Keratinocyte (primary cell): ENCODE data around the gene TRIM9.

Experiments
- EZH2 ChIP-seq: IDR thresholded peaks from one replicate; pipeline ENCODE4 v1.6.1; 2012; ENCODE audit warnings: inconsistent platforms, mild to moderate bottlenecking, low read length, moderate library complexity
- TF ChIP-seq, protein P1 (sequence below), 3 experiments: IDR thresholded peaks in 1 of 3; conservative IDR thresholded peaks in 1 of 3; optimal IDR thresholded peaks in 1 of 3; 2 replicates in 2 of 3; 3 replicates in 1 of 3; pipeline versions ENCODE3 to v1.5.1; 2011; ENCODE audit warnings: low read length in 3 of 3, mild to moderate bottlenecking in 3 of 3, moderate library complexity in 2 of 3, control low read depth in 1 of 3, inconsistent platforms in 1 of 3; ENCODE audit not compliant: insufficient read depth in 2 of 3; ENCODE audit errors: extremely low read depth in 1 of 3

DNA sequence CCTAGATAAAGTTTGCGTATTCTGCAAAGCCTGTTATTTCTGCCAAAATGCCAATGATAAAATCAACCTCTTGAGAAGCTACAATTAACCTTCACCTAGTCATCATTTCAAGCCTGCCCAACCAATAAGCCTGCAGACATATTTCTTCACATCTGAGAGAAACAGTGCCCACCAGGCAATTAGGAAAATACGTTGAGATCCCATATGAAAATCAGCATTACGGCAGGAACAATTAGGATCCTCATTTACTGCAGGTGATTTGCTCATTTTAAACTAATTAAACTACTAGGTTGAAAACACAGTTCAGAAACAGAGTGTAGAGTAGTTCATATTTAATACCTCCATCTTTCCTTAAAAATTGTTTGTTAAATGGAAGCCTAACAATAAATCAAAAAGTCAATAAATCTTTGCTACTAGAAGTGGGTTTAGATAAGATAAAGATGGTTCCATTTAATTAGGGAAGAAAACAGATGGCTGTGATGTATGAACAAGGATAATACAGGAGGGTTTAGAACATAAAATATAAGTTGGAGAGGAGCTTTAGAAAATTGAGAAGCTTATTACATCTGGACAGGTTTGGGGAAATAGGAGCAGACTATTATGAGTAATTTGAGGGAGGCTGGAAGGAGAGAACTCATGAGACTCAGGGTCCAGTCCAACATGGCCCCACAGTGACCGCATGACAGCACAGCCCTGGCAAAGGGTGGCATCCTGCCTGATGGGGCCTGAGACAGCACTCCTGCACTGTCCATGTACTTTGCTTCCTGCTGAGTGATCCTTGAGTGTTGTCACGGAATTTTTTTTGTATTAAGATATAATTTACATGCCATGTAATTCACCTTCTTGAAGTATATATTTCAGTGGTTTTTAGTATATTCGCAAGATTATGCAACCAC, 123.8 kb downstream of the TRIM9 start:
- TF ChIP-seq, protein P1, sequence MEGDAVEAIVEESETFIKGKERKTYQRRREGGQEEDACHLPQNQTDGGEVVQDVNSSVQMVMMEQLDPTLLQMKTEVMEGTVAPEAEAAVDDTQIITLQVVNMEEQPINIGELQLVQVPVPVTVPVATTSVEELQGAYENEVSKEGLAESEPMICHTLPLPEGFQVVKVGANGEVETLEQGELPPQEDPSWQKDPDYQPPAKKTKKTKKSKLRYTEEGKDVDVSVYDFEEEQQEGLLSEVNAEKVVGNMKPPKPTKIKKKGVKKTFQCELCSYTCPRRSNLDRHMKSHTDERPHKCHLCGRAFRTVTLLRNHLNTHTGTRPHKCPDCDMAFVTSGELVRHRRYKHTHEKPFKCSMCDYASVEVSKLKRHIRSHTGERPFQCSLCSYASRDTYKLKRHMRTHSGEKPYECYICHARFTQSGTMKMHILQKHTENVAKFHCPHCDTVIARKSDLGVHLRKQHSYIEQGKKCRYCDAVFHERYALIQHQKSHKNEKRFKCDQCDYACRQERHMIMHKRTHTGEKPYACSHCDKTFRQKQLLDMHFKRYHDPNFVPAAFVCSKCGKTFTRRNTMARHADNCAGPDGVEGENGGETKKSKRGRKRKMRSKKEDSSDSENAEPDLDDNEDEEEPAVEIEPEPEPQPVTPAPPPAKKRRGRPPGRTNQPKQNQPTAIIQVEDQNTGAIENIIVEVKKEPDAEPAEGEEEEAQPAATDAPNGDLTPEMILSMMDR (optimal IDR thresholded peaks at IDR 0.05 in 1 of 3, IDR thresholded peaks at IDR 0.05 in 1 of 3, conservative IDR thresholded peaks at IDR 0.05 in 1 of 3; ENCODE audit: extremely low read depth in 1 of 3, insufficient read depth in 2 of 3, low read length in 3 of 3), result no peak
- no peak for TF ChIP-seq EZH2
